GM18868 (cell line): ENCODE data around the gene CD19.
"Not testable (repeated sequence)": the region's sequence is repeated elsewhere in the genome, so short reads cannot be mapped to it uniquely, and the experiment has no call there.

Source experiments
- ATAC-seq: cut with Tn5 transposase; IDR thresholded peaks from one replicate; pipeline ENCODE4 v1.9.1; 2021; ENCODE audit warnings: mild to moderate bottlenecking, moderate library complexity; ENCODE audit not compliant: unreplicated experiment

Gene CD19

DNA sequence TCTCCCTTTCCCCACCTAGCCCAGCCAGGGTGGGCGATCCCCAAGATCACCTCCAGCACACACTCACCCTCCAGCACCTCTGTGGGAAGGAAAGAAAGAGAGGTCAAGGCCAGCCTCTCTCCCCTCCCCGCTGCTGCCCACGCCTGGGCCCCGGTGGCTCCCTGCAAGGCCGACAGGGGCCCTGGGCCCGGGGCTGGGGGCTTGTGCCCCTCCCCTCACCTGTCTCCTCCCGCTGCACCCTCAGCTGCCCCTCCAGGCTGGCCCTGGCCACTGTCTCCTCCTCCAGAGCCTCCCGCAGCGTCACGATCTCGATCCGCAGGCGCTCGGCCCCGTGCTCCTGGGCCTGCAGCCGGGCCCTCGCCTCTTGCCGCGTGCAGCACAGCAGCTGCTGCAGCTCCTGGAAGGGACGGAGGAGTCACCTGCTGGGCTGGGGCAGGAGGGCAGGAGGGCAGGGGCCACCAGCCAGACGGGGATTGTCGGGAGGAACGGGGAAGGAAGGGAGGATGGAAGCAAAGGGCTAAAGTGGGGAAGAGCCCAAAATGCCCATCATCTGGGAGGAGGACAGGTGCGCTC, 25.9 kb upstream of the CD19 start:
- no peak for ATAC-seq

DNA sequence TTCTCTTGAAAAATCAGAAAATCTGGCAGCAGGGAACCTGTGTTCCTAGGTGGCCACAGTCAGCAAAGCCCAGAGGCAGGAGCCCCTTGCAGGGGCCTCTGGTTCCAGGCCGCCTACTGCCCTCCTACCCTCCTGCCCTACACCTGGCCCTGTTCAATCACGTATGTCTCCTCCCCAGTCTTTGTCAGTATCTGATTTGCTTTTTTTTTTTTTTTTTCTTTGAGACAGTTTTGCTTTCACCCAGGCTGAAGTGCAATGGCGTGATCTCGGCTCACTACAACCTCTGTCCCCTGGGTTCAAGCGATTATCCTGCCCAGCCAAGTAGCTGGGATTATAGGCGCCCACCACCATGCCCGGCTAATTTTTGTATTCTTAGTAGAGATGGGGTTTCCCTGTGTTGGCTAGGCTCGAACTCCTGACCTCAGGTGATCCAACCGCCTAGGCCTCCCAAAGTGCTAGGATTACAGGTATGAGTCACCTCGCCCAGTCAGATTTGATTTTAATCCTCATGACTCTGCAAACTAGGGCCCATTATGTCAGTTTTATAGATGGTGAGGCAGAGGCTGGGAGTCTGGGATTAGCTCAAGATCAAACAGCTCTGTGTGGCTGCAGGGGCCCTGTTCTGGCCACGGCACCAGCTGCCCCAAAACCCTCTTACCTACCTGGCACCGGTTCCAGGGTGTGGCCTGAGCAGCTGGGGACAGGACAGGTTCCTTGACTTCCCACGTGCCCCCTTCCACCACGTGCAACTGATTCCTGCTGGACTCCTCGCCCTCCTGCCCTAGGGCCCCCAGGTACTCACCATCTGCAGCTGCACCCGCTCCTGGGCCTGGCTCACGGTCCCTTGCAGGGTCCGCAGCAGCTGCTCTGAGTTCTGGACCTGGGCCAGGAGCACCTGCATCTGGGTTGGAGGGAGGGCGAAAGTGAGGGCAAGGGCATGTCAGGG, 21.4 kb upstream of the CD19 start:
- no peak for ATAC-seq

DNA sequence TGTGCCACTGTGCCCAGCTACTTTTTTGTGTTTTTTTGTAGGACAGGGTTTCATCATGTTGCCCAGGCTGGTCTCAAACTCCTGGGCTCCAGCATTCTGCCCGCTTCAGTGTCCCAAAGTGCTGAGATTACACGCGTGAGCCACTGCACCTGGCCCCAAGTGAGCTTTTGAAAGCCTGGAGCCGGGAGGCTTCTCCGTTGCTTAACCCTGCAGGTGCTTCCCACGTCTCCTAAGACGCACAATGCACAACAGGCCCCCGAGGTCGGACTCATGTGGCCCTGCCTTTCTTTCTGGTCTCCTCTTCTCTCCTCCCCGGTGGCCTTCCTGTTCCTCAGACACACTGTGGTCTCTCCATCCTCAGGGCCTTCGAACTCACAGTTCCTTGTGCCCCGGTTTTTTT, 19.2 kb upstream of the CD19 start:
- no peak for ATAC-seq

GRCh38 chr16:28913946-28914724, 17.6 kb upstream of the CD19 start:
- ATAC-seq = no peak

GRCh38 chr16:28915181-28915580, 16.6 kb upstream of the CD19 start:
- ATAC-seq = no peak

- no peak for ATAC-seq
These were observed 14.7 kb upstream of the CD19 start for GRCh38 chr16:28917095-28917494.

- ATAC-seq = no peak
These were observed 13.1 kb upstream of the CD19 start for GRCh38 chr16:28918698-28919097.

GRCh38 chr16:28923231-28923587, 8.6 kb upstream of the CD19 start:
- no peak for ATAC-seq

DNA sequence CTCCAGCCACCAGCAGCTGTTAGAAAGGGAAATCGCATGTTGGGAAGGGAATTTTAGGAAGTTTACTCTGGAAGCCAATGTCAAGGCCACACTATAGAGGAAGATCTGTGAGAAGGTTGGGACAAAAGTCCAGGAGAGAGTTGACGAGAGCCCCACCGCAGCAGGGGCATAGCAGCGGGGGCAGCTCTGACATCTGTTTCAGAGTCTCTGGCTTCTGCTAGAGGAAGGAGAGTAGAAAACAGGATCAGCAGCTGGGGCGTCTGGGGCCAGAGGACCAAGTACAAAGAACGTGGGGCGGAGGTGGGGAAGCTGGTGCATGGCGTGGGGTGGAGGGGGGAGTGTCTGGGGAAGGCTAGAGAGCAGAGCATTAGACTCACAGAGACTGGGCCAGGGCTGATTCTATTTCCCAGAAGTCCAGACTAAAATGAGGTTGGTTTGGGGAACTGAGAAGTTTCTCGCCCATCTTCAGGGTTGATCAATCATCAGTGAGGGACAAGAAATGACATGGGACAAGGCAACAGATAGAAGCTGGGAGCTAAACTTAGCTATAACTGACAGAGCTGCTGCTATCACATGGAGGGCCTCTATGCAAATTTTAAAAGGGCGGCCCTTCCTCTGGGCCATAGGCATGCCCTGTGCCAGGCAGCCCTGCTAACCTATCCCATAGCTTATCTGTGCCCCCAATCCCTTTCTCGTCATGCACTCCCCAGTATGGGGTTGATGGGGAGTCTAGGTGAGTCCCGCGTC, 7.9 kb upstream of the CD19 start:
- peak; percentile 58 for ATAC-seq

DNA sequence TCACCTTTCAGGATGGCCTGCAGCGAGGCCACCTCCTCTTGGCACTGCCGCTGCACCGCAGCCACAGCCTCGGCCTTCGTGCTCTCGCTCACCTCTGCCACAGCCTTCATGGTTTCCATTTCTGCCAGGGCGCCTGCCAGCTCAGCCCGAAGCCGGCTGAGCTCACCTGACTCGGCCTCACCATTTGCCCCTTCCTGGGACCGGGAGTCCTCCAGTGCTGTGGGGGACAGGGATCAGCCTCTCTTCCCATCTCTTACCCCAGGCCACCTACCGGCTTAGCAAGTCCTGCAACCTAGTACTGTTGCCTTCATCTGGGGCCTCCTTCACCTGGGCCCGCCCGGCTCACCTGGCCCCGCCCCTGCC, 7.4 kb upstream of the CD19 start:
- ATAC-seq = no peak

- ATAC-seq = peak; percentile 62
These were observed 6.9 kb upstream of the CD19 start, which contains the start of gene RABEP2 for GRCh38 chr16:28924762-28925385. Gene RABEP2, minus strand, starts transcription at chr16:28925238. Its CDS starts 75 bp downstream, at chr16:28925163.

GRCh38 chr16:28925386-28926228, 6.2 kb upstream of the CD19 start:
- peak; percentile 35 for ATAC-seq

- ATAC-seq = not testable (repeated sequence)
These were observed 5.5 kb upstream of the CD19 start for GRCh38 chr16:28926284-28926683.

DNA sequence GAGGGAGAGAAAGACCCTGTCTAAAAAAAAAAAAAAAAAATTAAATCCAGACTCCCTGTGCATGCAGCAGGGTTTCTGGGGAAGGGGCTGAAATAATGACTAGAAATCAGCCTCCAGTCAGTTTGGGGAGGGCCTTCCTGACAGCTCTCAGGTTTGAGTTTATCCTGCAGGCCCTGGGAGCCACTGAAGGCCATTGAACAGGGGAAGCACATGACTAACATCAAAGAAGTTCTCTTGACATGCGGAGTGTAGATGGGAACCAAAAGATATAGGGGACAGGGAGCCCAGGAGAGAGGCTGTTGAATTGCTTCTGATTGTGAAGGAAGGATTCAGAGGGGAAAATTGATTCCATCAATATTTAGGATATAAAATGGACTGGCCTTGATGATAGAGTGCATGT, 4.0 kb upstream of the CD19 start:
- no peak for ATAC-seq

- ATAC-seq = no peak
These were observed 1.6 kb upstream of the CD19 start for GRCh38 chr16:28930203-28930602.

DNA sequence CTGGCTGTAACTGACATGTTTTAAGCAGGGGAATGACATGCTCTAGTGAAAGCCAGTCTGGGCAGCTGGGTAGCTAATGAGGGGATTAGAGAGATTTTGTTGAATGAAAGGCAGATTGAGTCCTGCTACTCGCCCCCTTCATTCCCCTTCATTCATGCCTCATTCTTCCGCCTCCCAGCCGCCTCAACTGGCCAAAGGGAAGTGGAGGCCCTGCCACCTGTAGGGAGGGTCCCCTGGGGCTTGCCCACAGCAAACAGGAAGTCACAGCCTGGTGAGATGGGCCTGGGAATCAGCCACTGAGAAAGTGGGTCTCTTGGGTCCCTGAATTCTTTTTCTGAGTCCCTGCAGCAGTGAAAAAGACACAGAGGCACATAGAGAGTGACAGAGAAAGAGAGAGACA, 1.1 kb upstream of the CD19 start:
- ATAC-seq = peak; percentile 57

- no peak for ATAC-seq
These were observed 769 bp downstream of the CD19 start for GRCh38 chr16:28932339-28933141.

DNA sequence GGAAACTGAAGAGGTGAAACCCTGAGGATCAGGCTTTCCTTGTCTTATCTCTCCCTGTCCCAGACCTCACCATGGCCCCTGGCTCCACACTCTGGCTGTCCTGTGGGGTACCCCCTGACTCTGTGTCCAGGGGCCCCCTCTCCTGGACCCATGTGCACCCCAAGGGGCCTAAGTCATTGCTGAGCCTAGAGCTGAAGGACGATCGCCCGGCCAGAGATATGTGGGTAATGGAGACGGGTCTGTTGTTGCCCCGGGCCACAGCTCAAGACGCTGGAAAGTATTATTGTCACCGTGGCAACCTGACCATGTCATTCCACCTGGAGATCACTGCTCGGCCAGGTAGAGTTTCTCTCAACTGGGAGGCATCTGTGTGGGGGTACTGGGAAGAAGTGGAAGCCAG, 1.4 kb downstream of the CD19 start:
- ATAC-seq = no peak

DNA sequence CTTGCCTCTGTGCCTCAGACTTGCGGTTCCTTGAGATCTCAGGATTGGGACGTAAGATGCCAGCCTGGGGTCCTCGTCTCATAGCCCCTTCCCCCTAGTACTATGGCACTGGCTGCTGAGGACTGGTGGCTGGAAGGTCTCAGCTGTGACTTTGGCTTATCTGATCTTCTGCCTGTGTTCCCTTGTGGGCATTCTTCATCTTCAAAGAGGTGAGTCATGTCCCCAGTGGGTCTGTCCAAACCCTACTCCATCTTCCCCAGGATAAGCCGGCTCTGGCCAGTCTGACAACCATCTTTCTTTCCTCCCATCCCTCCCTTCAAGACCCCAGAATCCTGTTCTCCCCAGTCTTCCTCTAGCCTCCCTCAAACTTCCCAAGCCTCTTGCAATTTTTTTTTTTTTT, 3.6 kb downstream of the CD19 start:
- ATAC-seq = no peak
